ENCODE results near the gene S100A1. TPM values are rescaled to one million over a fixed set of nuclear protein-coding genes. Genes with fewer than 3 reads are reported as not detected.

The S100A1 gene
- total RNA-seq, 1 experiment from 2014 or later, result 1.3 TPM

DNA sequence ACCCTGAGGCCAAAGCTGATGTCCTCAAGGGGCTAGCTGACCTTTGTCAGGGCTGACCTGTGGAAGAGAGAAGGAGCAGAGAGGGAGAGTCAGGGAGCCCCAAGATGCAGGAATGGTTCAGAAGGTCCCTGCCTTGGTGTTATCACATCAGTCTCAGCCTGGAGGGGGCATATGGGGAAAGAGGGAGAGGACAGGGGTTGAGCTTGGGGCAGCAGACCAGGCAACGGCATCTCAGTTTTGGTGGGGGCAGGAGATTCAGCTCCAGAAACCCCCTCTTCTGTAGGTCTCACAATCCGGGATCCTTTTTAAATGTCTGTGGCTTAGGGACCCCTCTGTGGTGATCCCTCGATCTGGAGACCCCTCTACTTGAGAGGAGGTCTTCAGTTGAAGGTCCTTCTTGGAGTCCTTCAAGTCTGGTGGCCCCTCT lies 1.7 kb upstream of the S100A1 start (continued):
- TF ChIP-seq, protein P1, sequence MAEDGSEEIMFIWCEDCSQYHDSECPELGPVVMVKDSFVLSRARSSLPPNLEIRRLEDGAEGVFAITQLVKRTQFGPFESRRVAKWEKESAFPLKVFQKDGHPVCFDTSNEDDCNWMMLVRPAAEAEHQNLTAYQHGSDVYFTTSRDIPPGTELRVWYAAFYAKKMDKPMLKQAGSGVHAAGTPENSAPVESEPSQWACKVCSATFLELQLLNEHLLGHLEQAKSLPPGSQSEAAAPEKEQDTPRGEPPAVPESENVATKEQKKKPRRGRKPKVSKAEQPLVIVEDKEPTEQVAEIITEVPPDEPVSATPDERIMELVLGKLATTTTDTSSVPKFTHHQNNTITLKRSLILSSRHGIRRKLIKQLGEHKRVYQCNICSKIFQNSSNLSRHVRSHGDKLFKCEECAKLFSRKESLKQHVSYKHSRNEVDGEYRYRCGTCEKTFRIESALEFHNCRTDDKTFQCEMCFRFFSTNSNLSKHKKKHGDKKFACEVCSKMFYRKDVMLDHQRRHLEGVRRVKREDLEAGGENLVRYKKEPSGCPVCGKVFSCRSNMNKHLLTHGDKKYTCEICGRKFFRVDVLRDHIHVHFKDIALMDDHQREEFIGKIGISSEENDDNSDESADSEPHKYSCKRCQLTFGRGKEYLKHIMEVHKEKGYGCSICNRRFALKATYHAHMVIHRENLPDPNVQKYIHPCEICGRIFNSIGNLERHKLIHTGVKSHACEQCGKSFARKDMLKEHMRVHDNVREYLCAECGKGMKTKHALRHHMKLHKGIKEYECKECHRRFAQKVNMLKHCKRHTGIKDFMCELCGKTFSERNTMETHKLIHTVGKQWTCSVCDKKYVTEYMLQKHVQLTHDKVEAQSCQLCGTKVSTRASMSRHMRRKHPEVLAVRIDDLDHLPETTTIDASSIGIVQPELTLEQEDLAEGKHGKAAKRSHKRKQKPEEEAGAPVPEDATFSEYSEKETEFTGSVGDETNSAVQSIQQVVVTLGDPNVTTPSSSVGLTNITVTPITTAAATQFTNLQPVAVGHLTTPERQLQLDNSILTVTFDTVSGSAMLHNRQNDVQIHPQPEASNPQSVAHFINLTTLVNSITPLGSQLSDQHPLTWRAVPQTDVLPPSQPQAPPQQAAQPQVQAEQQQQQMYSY (CRISPR knock-in tag; IDR thresholded peaks at IDR 0.05), result no peak
- TF ChIP-seq NFE2L1 (CRISPR knock-in tag; IDR thresholded peaks at IDR 0.05) (no peak), ZNF396 (CRISPR knock-in tag; IDR thresholded peaks at IDR 0.05; ENCODE audit: borderline replicate concordance) (no peak), PRRX2 (CRISPR knock-in tag; IDR thresholded peaks at IDR 0.05) (no peak), ETV6 (CRISPR knock-in tag; IDR thresholded peaks at IDR 0.05) (no peak), ZNF219 (CRISPR knock-in tag; IDR thresholded peaks at IDR 0.05; ENCODE audit: borderline replicate concordance) (no peak), ATF1 (CRISPR knock-in tag; IDR thresholded peaks at IDR 0.05) (no peak), SMAD4 (CRISPR knock-in tag; IDR thresholded peaks at IDR 0.05) (no peak), TP53 (CRISPR knock-in tag; IDR thresholded peaks at IDR 0.05) (no peak)
- TF ChIP-seq, protein P2, sequence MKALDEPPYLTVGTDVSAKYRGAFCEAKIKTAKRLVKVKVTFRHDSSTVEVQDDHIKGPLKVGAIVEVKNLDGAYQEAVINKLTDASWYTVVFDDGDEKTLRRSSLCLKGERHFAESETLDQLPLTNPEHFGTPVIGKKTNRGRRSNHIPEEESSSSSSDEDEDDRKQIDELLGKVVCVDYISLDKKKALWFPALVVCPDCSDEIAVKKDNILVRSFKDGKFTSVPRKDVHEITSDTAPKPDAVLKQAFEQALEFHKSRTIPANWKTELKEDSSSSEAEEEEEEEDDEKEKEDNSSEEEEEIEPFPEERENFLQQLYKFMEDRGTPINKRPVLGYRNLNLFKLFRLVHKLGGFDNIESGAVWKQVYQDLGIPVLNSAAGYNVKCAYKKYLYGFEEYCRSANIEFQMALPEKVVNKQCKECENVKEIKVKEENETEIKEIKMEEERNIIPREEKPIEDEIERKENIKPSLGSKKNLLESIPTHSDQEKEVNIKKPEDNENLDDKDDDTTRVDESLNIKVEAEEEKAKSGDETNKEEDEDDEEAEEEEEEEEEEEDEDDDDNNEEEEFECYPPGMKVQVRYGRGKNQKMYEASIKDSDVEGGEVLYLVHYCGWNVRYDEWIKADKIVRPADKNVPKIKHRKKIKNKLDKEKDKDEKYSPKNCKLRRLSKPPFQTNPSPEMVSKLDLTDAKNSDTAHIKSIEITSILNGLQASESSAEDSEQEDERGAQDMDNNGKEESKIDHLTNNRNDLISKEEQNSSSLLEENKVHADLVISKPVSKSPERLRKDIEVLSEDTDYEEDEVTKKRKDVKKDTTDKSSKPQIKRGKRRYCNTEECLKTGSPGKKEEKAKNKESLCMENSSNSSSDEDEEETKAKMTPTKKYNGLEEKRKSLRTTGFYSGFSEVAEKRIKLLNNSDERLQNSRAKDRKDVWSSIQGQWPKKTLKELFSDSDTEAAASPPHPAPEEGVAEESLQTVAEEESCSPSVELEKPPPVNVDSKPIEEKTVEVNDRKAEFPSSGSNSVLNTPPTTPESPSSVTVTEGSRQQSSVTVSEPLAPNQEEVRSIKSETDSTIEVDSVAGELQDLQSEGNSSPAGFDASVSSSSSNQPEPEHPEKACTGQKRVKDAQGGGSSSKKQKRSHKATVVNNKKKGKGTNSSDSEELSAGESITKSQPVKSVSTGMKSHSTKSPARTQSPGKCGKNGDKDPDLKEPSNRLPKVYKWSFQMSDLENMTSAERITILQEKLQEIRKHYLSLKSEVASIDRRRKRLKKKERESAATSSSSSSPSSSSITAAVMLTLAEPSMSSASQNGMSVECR (CRISPR knock-in tag; IDR thresholded peaks at IDR 0.05; ENCODE audit: borderline replicate concordance), result no peak
- TF ChIP-seq, protein P3, sequence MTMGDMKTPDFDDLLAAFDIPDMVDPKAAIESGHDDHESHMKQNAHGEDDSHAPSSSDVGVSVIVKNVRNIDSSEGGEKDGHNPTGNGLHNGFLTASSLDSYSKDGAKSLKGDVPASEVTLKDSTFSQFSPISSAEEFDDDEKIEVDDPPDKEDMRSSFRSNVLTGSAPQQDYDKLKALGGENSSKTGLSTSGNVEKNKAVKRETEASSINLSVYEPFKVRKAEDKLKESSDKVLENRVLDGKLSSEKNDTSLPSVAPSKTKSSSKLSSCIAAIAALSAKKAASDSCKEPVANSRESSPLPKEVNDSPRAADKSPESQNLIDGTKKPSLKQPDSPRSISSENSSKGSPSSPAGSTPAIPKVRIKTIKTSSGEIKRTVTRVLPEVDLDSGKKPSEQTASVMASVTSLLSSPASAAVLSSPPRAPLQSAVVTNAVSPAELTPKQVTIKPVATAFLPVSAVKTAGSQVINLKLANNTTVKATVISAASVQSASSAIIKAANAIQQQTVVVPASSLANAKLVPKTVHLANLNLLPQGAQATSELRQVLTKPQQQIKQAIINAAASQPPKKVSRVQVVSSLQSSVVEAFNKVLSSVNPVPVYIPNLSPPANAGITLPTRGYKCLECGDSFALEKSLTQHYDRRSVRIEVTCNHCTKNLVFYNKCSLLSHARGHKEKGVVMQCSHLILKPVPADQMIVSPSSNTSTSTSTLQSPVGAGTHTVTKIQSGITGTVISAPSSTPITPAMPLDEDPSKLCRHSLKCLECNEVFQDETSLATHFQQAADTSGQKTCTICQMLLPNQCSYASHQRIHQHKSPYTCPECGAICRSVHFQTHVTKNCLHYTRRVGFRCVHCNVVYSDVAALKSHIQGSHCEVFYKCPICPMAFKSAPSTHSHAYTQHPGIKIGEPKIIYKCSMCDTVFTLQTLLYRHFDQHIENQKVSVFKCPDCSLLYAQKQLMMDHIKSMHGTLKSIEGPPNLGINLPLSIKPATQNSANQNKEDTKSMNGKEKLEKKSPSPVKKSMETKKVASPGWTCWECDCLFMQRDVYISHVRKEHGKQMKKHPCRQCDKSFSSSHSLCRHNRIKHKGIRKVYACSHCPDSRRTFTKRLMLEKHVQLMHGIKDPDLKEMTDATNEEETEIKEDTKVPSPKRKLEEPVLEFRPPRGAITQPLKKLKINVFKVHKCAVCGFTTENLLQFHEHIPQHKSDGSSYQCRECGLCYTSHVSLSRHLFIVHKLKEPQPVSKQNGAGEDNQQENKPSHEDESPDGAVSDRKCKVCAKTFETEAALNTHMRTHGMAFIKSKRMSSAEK (CRISPR knock-in tag; IDR thresholded peaks at IDR 0.05; ENCODE audit: borderline replicate concordance), result no peak

DNA sequence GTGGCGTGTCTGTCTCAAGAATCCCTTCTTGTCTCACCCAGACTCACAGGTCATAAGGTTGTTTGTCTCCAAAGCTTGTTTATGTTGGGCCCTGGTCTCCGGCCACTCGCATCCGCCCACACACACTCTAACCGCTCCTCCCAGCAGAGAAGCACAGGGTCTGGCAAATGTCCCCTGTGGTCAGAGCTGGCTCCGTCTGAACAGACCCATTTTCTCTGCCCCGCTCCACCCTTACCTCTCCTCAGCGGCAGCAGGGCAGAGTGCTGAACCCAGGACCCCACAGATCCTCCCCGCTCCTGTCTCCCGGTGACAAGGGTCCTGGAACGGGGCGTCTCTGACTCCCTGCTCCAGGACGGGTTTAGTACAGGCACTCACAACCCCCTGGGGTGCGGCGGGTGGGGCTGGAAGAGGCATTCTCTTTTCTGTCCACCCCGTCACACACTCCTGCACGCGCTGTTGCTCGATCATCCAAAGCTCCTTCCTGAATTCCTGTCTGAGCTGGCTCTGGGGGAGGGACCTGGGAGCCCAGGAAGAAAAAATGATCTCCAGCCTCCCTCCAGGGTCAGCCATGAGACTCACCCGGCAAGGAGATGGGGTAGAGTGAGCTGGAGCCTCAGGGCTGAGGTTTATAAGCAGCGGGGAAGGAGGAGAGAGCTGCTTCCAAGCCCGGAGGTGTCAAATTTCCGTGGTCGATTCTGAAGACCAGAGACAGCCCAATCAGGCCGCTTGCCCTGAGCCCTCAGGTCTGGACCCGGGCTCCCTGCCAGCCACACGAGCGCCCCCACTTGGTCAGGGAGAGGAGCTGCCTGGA lies 1.1 kb upstream of the S100A1 start, which contains the start of gene S100A13:
Gene S100A13 (minus strand): TSS at position 602 of the 811 bp plus-strand sequence. CDS start 1,033 bp downstream, outside the sequence.
- Mint-ChIP-seq H3K9me3 (no peaks in the 10 kb centered on the region), H3K4me3 (peak within 1 kb of the TSS; percentile 81), H3K36me3 (peaks cover 25% of the 10 kb centered on the region), H3K4me1 (peaks cover 56% of the 10 kb centered on the region), H3K27me3 (ENCODE audit: low read depth) (no peaks in the 10 kb centered on the region), H3K27ac (peak within 1 kb of the TSS; percentile 93)
- ATAC-seq (peak; percentile 93), DNase-seq (ENCODE audit: low spot score) (peak; percentile 95)
- ChIA-PET POLR2A (interaction anchor here (0.6 to 1.8 kb wide), 18 partner anchors 8 to 148 kb away, joined by 3 to 15 read pairs (median 4); partner anchors contain the start of genes S100A14, S100A16, S100A6 and SLC27A3), CTCF (interaction anchor here (0.6 to 5.1 kb wide), 69 partner anchors 8 to 577 kb away, joined by 3 to 230 read pairs (median 5); partner anchors contain the start of genes INTS3, RAB13, RPS27 and S100A14)
- TF ChIP-seq, protein P4, sequence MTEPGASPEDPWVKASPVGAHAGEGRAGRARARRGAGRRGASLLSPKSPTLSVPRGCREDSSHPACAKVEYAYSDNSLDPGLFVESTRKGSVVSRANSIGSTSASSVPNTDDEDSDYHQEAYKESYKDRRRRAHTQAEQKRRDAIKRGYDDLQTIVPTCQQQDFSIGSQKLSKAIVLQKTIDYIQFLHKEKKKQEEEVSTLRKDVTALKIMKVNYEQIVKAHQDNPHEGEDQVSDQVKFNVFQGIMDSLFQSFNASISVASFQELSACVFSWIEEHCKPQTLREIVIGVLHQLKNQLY (CRISPR knock-in tag; IDR thresholded peaks at IDR 0.05), result no peak
- TF ChIP-seq NFYB (CRISPR knock-in tag; conservative IDR thresholded peaks at IDR 0.05; ENCODE audit: low read depth) (no peak), CREB1 (CRISPR knock-in tag; IDR thresholded peaks at IDR 0.05) (no peak), NR2C2 (CRISPR knock-in tag; IDR thresholded peaks at IDR 0.05) (no peak)
- TF ChIP-seq, protein P5, sequence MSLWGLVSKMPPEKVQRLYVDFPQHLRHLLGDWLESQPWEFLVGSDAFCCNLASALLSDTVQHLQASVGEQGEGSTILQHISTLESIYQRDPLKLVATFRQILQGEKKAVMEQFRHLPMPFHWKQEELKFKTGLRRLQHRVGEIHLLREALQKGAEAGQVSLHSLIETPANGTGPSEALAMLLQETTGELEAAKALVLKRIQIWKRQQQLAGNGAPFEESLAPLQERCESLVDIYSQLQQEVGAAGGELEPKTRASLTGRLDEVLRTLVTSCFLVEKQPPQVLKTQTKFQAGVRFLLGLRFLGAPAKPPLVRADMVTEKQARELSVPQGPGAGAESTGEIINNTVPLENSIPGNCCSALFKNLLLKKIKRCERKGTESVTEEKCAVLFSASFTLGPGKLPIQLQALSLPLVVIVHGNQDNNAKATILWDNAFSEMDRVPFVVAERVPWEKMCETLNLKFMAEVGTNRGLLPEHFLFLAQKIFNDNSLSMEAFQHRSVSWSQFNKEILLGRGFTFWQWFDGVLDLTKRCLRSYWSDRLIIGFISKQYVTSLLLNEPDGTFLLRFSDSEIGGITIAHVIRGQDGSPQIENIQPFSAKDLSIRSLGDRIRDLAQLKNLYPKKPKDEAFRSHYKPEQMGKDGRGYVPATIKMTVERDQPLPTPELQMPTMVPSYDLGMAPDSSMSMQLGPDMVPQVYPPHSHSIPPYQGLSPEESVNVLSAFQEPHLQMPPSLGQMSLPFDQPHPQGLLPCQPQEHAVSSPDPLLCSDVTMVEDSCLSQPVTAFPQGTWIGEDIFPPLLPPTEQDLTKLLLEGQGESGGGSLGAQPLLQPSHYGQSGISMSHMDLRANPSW (CRISPR knock-in tag; conservative IDR thresholded peaks at IDR 0.05; ENCODE audit: low read depth), result no peak
- TF ChIP-seq, protein P6, sequence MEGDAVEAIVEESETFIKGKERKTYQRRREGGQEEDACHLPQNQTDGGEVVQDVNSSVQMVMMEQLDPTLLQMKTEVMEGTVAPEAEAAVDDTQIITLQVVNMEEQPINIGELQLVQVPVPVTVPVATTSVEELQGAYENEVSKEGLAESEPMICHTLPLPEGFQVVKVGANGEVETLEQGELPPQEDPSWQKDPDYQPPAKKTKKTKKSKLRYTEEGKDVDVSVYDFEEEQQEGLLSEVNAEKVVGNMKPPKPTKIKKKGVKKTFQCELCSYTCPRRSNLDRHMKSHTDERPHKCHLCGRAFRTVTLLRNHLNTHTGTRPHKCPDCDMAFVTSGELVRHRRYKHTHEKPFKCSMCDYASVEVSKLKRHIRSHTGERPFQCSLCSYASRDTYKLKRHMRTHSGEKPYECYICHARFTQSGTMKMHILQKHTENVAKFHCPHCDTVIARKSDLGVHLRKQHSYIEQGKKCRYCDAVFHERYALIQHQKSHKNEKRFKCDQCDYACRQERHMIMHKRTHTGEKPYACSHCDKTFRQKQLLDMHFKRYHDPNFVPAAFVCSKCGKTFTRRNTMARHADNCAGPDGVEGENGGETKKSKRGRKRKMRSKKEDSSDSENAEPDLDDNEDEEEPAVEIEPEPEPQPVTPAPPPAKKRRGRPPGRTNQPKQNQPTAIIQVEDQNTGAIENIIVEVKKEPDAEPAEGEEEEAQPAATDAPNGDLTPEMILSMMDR (IDR thresholded peaks at IDR 0.05), result peak; percentile 72; the same call in 1 of the 2 replicates
